ENCODE measurements around the gene PQBP1.

The PQBP1 gene

DNA sequence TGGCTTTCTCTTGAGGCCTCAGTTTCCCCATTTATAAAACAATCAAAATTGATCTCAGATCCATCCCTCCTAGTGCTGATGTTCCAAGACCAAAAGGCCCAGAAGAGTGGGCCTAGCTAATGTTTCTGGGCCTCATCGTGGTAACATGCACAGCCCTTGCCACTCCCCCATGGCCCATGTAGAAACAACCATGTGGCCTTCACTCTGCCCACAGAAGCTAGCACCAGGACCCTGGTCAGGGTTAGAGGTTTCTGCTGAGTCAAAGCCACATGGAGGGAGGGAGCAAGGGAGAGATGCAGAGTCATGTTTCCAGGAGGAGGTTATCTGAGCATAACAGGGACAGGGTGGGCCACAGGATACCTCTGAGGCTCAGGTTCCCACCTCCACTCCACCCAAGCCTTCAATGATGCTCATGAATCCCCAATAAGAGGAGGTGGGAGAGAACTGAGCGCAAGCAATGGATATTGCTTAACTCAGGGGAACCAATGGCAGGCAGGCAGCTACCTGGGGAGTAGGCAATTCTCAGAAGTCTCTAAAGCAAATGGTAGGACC lies 42.8 kb downstream of the PQBP1 start:
- Histone ChIP-seq H3K4me1 (ENCODE audit: insufficient read depth, low read length, severe bottlenecking) (peaks cover 80% of the 10 kb centered on the region), H2AFZ (ENCODE audit: low read length) (no peak overlapping the region), H3K79me2 (ENCODE audit: insufficient read depth, low read length) (no peaks in the 10 kb centered on the region), H4K20me1 (ENCODE audit: insufficient read depth, low read length) (no peaks in the 10 kb centered on the region), H3K9me2 (ENCODE audit: low read depth, low read length) (no peaks in the 10 kb centered on the region), H3K9me3 (ENCODE audit: low read length) (no peaks in the 10 kb centered on the region), H3K27me3 (ENCODE audit: insufficient read depth, low read length) (no peaks in the 10 kb centered on the region), H3F3A (ENCODE audit: insufficient read depth, low read length) (no peaks in the 10 kb centered on the region), H3K9ac (ENCODE audit: low read length) (peak overlapping the region; percentile 66; the same call in 1 of the 2 replicates), H3K4me2 (ENCODE audit: low read length) (peak overlapping the region; percentile 70; the same call in 1 of the 2 replicates), H3K27ac (ENCODE audit: low read depth, low read length, poor library complexity, severe bottlenecking) (peak overlapping the region; percentile 99), H3K36me3 (ENCODE audit: insufficient read depth, low read length) (peaks cover 10% of the 10 kb centered on the region; the same call in 1 of the 2 replicates), H3K4me3 (ENCODE audit: low read depth, low read length, poor library complexity, severe bottlenecking) (no peak overlapping the region)
- no peak for TF ChIP-seq EZH2 (IDR thresholded peaks at IDR 0.05; ENCODE audit: borderline replicate concordance, low read length)
- TF ChIP-seq, protein P1, sequence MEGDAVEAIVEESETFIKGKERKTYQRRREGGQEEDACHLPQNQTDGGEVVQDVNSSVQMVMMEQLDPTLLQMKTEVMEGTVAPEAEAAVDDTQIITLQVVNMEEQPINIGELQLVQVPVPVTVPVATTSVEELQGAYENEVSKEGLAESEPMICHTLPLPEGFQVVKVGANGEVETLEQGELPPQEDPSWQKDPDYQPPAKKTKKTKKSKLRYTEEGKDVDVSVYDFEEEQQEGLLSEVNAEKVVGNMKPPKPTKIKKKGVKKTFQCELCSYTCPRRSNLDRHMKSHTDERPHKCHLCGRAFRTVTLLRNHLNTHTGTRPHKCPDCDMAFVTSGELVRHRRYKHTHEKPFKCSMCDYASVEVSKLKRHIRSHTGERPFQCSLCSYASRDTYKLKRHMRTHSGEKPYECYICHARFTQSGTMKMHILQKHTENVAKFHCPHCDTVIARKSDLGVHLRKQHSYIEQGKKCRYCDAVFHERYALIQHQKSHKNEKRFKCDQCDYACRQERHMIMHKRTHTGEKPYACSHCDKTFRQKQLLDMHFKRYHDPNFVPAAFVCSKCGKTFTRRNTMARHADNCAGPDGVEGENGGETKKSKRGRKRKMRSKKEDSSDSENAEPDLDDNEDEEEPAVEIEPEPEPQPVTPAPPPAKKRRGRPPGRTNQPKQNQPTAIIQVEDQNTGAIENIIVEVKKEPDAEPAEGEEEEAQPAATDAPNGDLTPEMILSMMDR (IDR thresholded peaks at IDR 0.05; ENCODE audit: low read length), result no peak

DNA sequence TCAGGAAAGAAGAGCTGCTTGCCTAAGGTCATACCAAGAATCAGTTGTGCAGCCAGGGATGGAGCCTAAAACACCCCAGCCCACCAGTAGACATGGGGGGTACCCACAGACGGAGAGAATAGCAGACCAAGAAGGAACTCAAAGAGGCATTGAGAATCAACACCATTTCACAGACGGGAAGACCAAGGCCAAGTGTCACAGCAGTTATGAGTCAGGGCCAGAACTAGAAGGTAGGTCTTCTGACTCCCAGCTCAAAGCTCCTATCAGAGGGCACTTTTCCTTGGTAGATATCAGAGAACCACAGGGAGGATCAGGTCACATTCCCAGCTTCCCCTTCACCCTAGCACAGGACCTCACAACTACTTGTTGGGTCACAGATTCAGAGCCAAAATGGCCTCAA lies 45.2 kb downstream of the PQBP1 start:
- TF ChIP-seq, protein P1 (IDR thresholded peaks at IDR 0.05; ENCODE audit: low read length), result no peak
- no peak for TF ChIP-seq EZH2 (IDR thresholded peaks at IDR 0.05; ENCODE audit: borderline replicate concordance, low read length)
- H3K27ac ChIP-seq (ENCODE audit: low read depth, low read length, poor library complexity, severe bottlenecking), result peak overlapping the region; percentile 75
- no peak overlapping the region for H3K9ac ChIP-seq (ENCODE audit: low read length)
- H3K4me2 ChIP-seq (ENCODE audit: low read length), result no peak overlapping the region
- no peaks in the 10 kb centered on the region for H3K36me3 ChIP-seq (ENCODE audit: insufficient read depth, low read length)
- no peaks in the 10 kb centered on the region for H4K20me1 ChIP-seq (ENCODE audit: insufficient read depth, low read length)
- no peaks in the 10 kb centered on the region for H3K27me3 ChIP-seq (ENCODE audit: insufficient read depth, low read length)
- H3K4me3 ChIP-seq (ENCODE audit: low read depth, low read length, poor library complexity, severe bottlenecking), result no peak overlapping the region
- no peaks in the 10 kb centered on the region for H3K79me2 ChIP-seq (ENCODE audit: insufficient read depth, low read length)
- no peaks in the 10 kb centered on the region for H3F3A ChIP-seq (ENCODE audit: insufficient read depth, low read length)
- peaks cover 65% of the 10 kb centered on the region for H3K4me1 ChIP-seq (ENCODE audit: insufficient read depth, low read length, severe bottlenecking)
- no peaks in the 10 kb centered on the region for H3K9me2 ChIP-seq (ENCODE audit: low read depth, low read length)
- no peak overlapping the region for H2AFZ ChIP-seq (ENCODE audit: low read length)
- H3K9me3 ChIP-seq (ENCODE audit: low read length), result no peaks in the 10 kb centered on the region

DNA sequence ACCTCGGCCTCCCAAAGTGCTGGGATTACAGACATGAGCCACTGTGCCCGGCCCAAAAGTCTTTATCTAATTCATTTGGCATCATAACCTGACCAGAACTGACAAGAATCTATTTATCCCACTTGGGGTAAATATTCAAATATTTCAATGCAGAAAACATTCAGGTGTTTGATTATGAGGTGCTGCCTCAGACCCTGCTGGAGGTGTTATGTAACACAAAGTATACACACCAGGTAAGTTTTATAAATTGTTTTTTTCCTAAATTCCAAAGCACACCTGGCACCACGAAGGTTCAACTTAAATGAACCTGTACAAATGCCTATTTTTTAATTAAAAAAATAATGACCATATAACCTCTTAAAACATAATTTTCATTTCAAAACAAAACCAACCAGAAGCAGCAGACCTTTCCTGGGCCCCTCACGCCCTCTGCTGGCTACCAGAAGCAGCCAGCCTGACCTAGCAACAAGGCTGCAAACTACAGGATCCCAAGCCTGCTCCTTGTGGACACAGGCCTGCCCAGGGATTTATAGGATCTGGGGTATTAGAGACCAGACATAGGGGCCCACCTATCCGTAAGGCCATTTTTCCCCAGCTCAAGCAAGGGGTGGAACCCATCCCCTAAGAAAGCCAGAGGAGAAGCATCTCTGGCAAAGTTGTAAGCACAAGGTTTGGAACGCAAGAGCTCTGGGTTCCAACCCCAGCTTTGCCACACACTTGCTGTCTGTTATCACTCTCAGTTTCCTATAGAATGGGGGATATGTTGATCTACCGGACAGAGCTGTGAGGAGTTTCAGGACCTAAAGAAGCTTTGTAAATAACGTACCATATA lies 48.0 kb downstream of the PQBP1 start:
- no peaks in the 10 kb centered on the region for H3F3A ChIP-seq (ENCODE audit: insufficient read depth, low read length)
- H4K20me1 ChIP-seq (ENCODE audit: insufficient read depth, low read length), result no peaks in the 10 kb centered on the region
- no peak overlapping the region for H3K4me3 ChIP-seq (ENCODE audit: low read depth, low read length, poor library complexity, severe bottlenecking)
- no peaks in the 10 kb centered on the region for H3K36me3 ChIP-seq (ENCODE audit: insufficient read depth, low read length)
- H3K4me1 ChIP-seq (ENCODE audit: insufficient read depth, low read length, severe bottlenecking), result peaks cover 36% of the 10 kb centered on the region
- no peaks in the 10 kb centered on the region for H3K79me2 ChIP-seq (ENCODE audit: insufficient read depth, low read length)
- TF ChIP-seq EZH2 (IDR thresholded peaks at IDR 0.05; ENCODE audit: borderline replicate concordance, low read length), result no peak
- TF ChIP-seq, protein P1 (IDR thresholded peaks at IDR 0.05; ENCODE audit: low read length), result peak; percentile 72
- H3K4me2 ChIP-seq (ENCODE audit: low read length), result no peak overlapping the region
- no peaks in the 10 kb centered on the region for H3K9me3 ChIP-seq (ENCODE audit: low read length)
- H3K27me3 ChIP-seq (ENCODE audit: insufficient read depth, low read length), result no peaks in the 10 kb centered on the region
- H3K9ac ChIP-seq (ENCODE audit: low read length), result no peak overlapping the region
- H2AFZ ChIP-seq (ENCODE audit: low read length), result no peak overlapping the region
- peak overlapping the region; percentile 17 for H3K27ac ChIP-seq (ENCODE audit: low read depth, low read length, poor library complexity, severe bottlenecking)
- H3K9me2 ChIP-seq (ENCODE audit: low read depth, low read length), result no peaks in the 10 kb centered on the region

All from OCI-LY1 (cell line).